ENCODE results near the gene AQP2.
A peak's percentile ranks its signal among the peaks of the same experiment; 100 is the strongest.
"Not testable (repeated sequence)": the region's sequence is repeated elsewhere in the genome, so short reads cannot be mapped to it uniquely, and the experiment has no call there.

The AQP2 gene

DNA sequence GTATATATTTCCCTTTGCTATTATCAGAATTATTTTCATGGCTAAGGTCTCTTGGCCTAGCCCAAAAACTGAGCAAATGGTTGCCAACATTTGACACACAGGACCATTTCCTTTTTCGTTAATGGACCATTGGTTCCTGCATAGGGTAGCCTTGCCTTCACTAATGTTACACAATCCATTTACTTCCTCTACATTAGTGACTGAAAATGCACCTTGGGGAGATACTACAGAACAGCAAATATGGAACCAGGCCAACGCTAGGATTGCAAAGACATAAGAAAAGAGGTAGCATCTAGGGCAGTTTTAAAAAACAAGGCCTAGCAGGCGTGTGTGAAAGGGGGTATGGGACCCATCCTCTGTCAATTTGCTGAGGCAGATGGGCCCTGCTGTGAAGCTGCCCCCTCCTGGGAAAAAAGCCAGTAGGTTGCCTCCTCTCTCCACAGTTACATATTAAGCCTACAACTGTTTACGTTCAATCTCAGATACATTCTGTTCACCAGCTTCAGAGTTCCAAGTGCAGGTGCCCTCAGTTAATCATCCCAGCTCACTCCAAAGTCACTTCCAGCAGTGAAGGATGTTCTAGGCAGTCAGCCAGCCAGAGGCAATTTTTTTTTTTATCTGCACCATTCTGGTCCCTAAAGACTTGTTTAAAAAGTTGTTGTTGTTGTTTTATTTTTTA is 37.2 kb downstream of the AQP2 start:
- no peak for DNase-seq (ENCODE audit: low spot score)

DNA sequence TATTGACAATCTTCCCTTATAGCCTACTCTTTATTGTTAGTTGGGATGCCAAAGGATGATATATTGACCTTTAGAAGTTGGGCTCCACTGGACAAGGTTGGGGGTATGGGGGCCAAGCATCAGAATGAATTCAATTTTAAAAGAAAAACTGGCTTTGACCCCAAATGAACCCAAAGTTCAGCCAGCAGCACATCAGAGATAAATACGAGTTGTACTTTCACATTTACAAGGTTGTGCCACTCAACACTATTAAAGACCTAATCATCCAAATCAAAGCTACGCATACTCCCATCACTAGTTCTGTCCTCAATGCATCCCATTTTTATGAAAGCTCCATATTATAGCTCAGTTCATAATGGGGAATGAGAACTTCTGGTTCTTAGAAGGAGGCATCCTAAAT is 38.9 kb downstream of the AQP2 start:
- DNase-seq (ENCODE audit: low spot score): not testable (repeated sequence)

DNA sequence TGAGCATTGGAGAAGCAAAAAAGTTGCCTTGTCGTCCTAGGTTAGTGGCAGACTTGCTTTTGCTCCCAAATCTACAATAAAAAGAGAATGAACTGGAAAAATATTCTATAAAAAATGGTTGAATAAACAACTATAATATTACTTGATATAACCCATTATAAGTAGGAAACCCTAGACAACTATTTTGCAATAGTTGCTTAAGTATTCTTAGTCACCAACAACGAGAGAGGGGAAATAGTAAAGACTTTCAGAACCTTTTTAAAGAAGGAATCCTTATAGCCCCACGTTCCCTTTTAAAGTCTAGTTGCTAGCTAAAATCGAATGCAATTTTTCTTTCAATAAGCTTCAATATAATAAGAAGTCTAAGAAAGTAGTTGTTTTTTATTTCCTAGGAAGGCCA is 39.7 kb downstream of the AQP2 start:
- no peak for DNase-seq (ENCODE audit: low spot score)

- no peak for DNase-seq (ENCODE audit: low spot score)
Measured at GRCh38 chr12:49998453-49998852, 47.9 kb downstream of the AQP2 start.

GRCh38 chr12:50003595-50003994 is 53.1 kb downstream of the AQP2 start:
- DNase-seq (ENCODE audit: low spot score): no peak

DNA sequence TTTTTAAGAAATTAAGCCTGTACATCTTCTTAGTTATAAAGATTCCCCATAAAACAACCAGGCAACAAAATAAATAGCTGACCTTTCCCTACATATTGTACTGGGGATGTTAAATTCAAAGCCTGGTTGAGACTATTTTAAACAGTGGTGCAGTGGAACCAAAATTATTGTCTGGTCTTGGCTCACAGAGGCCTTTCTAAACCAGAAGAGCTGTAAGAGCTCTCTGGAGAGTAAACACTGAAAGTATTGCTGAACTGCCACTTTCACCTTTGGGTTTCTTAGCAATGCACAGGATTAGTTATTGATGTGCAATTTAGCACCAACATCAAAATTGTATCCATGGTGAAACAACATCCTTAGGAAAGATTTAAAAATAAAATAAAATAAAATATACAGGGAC is 54.2 kb downstream of the AQP2 start:
- no peak for DNase-seq (ENCODE audit: low spot score)

DNA sequence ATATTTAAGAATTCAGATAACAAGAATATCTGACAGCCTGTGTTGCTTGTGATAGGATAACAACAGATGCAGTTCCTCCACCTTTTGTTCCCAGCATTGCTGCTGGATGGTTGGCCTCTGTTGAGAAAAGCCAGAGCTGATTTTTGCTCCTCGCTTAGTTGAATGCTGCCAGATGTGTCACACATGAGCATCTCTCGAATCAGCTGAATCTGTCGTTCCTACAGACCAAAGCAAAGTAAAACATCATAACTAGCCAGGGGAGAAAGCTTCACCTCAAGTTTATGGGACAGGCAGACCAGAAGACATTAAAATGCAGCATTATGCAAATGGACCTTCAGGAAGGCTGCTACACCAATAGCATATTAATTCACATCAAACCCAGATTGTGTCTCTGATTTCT is 54.6 kb downstream of the AQP2 start:
- no peak for DNase-seq (ENCODE audit: low spot score)

GRCh38 chr12:50006280-50006679 is 55.7 kb downstream of the AQP2 start:
- DNase-seq (ENCODE audit: low spot score): no peak

- peak; percentile 28 for DNase-seq (ENCODE audit: low spot score)
Measured at GRCh38 chr12:50006754-50007442, 56.4 kb downstream of the AQP2 start.

All from AG20443 (cell line).